H7 (cell line): ENCODE measurements around the gene FMNL1. TPM values are rescaled to one million over a fixed set of nuclear protein-coding genes. Genes with fewer than 3 reads are reported as not detected.

Experiments
- DNase-seq: peaks from one replicate; pipeline ENCODE4 v3.0.0; 2012
- H3K27me3 ChIP-seq: 2 replicates; pipeline ENCODE4 v1.6.0; 2011; ENCODE audit warnings: mild to moderate bottlenecking, low read length; ENCODE audit not compliant: control insufficient read depth, insufficient read depth
- H3K36me3 ChIP-seq: replicated peaks from 2 replicates; pipeline ENCODE4 v1.5.1; 2011; ENCODE audit warnings: low read length; ENCODE audit not compliant: control insufficient read depth, insufficient read depth
- H3K4me3 ChIP-seq: 2 replicates; pipeline ENCODE4 v1.5.1; 2011; ENCODE audit warnings: low read depth, mild to moderate bottlenecking, control low read depth, low read length, moderate library complexity; ENCODE audit not compliant: insufficient read depth
- total RNA-seq: library from RNA; depleted of rRNA; stranded (reverse); fragments of >200 nt; shearing (Covaris generic); gene quantifications from 2 replicates; pipeline ENCODE4 v1.2.3, GENCODE V29; 2014; rRNA removed

Gene FMNL1, protein sequence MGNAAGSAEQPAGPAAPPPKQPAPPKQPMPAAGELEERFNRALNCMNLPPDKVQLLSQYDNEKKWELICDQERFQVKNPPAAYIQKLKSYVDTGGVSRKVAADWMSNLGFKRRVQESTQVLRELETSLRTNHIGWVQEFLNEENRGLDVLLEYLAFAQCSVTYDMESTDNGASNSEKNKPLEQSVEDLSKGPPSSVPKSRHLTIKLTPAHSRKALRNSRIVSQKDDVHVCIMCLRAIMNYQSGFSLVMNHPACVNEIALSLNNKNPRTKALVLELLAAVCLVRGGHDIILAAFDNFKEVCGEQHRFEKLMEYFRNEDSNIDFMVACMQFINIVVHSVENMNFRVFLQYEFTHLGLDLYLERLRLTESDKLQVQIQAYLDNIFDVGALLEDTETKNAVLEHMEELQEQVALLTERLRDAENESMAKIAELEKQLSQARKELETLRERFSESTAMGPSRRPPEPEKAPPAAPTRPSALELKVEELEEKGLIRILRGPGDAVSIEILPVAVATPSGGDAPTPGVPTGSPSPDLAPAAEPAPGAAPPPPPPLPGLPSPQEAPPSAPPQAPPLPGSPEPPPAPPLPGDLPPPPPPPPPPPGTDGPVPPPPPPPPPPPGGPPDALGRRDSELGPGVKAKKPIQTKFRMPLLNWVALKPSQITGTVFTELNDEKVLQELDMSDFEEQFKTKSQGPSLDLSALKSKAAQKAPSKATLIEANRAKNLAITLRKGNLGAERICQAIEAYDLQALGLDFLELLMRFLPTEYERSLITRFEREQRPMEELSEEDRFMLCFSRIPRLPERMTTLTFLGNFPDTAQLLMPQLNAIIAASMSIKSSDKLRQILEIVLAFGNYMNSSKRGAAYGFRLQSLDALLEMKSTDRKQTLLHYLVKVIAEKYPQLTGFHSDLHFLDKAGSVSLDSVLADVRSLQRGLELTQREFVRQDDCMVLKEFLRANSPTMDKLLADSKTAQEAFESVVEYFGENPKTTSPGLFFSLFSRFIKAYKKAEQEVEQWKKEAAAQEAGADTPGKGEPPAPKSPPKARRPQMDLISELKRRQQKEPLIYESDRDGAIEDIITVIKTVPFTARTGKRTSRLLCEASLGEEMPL
- total RNA-seq = 1.7 and 2.4 TPM in 2 replicates

DNA sequence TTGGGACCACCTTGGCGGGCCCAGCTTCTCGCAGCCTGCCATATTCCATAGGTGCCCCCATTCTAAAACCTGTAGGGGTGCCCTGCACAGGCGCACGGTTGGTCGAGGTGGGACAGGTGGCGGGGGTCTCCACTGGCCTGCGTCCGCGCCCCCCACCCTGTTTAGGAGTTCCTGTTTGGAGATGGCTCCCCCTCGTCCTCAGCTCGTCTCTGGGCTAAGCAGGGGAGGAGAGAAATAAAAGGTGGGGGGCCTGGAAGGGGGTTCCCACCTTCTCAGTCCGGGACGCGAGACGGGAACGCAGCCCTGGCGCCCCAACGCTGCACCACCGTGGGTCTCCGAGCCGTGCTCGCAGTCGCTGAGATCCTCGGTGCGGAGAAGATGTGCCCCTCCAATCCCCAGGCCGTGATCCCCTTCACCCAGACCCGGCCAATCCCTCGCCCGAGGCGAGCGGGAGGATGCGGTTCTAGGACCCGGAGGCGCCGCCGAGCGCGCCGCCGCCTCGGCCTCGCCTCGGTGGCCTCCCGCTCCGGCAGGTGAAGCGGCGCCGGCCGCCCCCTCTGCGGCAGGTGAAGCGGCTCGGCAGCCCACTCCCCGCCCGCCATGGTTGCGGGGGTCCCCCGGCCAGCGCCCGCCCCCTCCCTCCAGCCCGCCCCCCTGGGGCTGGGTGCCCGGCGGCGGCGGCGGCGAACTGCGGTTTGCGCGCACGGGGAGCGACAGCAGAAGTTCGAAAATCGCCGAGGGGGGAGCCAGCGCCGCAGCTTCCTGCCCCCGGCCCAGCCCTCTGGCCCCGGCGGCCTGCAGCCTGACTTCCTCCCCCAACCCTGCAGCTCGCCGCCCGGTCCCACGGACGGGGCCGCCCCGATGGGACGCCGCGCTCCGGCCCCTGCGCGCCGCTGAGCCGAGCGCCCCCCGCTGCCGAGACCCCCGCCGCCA, at the start of gene FMNL1:
FMNL1 (plus strand) TSS at position 805 of the 933 bp plus-strand sequence. CDS start 240 bp downstream, outside the sequence.
- Histone ChIP-seq H3K4me3 (peak within 1 kb of the TSS; percentile 50), H3K27me3 (peaks cover 43% of the 10 kb centered on the region), H3K36me3 (no peaks in the 10 kb centered on the region)
- no peak for DNase-seq

DNA sequence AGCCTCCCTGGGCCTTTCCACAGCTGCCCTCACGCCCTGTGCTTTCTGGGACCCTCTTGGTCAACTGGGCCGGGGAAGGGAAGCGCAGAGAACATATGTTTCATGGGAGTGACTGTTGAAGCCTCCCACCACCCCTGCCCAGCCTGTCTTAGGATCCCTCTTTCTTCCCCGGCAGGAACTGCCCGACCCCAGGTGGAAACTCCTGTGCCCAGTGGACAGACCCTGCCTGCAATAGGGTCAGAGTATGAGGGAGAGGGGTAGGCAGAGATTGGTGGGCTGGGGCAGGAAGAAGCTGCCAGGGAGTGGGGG, 49.5 kb upstream of the FMNL1 start:
- Histone ChIP-seq H3K27me3 (no peaks in the 10 kb centered on the region), H3K4me3 (no peak overlapping the region), H3K36me3 (no peaks in the 10 kb centered on the region)
- peak; percentile 68 for DNase-seq

DNA sequence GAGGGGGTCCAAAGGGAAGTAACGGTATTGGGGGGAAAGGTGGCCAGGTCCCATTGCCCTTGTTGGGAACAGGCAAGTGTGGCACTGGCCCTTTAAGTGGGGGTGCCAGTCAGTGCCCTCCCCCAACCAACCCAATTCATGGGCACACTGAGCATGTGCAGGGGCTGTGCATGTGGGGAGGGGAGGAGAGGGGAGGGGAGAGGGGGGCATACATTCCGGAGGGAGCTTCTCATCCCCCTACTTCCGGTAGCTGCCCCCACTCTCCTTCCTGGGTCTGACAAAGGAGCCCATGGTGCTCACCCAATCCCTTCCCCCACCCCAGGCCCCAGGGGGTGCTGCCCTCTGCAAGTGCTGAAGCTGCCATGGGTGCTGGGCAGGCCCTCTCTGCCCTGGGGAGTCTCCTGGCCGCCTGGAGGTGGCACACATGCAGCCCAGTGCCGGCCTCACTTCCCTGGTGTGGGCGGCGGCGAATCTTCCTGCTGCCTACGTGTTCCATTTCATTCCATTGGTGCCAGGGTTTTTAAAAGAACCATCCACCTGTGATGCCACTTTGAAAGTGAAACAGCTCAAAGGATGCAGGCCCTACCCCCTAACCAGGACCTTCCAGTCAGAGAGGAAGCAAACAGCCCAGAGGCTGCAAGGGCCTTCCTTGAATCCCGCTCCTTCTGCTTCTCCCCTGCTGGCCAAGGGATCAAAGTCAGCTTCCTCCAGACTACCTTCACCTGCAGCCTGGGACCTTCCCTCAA, 49.0 kb upstream of the FMNL1 start:
- peak; percentile 84 for DNase-seq
- Histone ChIP-seq H3K27me3 (no peaks in the 10 kb centered on the region), H3K36me3 (no peaks in the 10 kb centered on the region), H3K4me3 (no peak overlapping the region)

DNA sequence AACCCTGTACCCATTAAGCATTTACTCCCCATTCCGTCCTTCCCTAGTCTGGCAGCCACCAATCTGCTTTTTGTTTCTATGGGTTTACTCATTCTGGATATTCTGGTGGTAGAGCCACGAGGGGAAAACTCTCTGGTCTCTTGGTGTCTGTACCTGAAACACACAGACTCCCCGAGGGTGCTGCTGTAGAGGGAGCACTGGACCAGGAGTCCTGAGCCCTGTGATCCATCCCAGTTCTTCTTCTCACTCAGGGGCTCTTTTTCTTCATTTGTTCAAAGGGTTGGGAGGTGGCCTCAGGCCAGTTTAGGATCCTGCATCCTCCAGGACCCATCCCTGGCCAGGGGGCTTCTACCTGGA, 45.9 kb upstream of the FMNL1 start:
- no peaks in the 10 kb centered on the region for H3K36me3 ChIP-seq
- no peaks in the 10 kb centered on the region for H3K27me3 ChIP-seq
- no peak for DNase-seq
- H3K4me3 ChIP-seq = no peak overlapping the region

DNA sequence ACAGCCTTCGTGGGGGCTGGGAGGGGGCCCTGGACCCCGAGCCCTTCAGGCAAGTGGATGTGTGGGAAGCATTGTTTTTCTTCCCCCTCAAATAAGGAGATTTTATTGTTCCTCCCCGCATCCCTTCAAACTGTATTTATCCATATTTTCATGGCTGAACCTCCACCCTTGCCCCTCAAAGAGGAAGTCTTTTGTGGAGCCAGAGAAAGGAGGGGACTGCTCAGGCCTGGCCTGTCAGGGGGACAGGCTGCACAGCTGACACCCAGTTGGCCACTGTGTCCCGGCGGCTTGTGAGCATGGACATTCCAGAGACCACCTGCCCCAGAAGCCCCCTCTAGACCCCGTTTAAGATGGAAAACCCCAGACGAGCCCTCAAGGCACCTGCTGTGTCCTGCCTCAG, 44.1 kb upstream of the FMNL1 start:
- H3K36me3 ChIP-seq = no peaks in the 10 kb centered on the region
- no peaks in the 10 kb centered on the region for H3K27me3 ChIP-seq
- H3K4me3 ChIP-seq = no peak overlapping the region
- DNase-seq = no peak

DNA sequence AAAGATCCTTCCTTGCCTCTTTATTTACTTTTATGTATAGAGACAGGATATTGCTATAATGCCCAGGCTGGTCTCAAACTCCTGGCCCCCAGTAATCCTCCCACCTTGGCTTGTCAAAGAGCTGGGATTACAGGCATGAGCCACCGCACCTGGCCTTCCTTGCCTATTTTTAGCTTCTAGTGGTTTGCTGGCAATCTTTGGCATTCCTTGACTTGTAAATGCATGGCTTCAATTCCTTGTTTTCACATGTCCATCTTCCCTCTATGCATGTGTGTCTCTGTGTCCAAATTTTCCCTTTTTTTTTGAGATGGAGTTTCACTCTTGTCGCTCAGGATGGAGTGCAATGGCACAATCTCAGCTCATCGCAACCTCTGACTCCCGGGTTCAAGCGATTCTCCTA, 37.5 kb upstream of the FMNL1 start:
- H3K4me3 ChIP-seq = no peak overlapping the region
- DNase-seq = no peak
- no peaks in the 10 kb centered on the region for H3K36me3 ChIP-seq
- no peaks in the 10 kb centered on the region for H3K27me3 ChIP-seq

DNA sequence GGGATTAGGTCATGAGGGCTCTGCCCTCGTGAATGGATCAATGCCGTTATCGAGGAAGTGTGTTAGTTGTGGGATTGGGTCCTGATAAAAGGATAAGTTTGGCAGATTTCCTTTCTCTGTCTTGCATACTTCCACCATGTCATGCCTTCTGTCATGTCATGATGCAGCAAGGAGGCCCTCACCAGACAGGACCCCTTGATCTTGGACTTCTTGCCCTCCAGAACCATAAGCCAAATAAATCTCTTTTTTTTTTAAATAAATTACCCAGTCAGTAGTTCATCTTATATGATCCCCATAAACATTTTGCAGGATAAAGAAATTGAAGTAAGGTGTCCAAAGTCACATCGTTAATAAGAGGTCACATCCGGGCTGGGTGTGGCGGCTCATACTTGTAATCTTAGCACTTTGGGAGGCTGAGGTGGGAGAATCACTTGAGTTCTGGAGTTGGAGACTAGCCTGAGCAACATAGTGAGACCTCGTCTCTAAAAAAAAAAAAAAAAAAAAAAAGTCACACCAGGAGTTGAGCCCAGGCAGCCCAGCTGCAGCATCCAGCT, 34.8 kb upstream of the FMNL1 start:
- Histone ChIP-seq H3K27me3 (no peaks in the 10 kb centered on the region), H3K4me3 (no peak overlapping the region), H3K36me3 (no peaks in the 10 kb centered on the region)
- no peak for DNase-seq

DNA sequence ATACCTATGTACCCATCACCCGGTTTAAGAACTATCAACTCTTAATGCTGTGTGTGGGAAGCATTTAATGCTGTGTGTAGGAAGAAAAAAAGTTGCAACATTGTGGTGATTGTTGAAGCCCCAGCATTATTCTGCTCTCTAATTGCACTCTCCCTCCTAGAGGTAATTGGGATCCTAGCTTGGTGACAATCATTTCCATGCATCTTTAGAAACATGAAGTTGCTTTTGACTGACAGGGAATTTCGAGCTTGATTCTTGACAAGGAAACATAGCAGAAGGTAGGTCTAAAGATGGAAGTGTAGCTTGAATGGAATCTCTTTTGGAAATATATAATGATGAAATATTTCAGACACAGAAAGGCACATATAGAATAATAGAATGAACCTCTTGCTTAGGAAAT, 32.7 kb upstream of the FMNL1 start:
- no peak for DNase-seq
- H3K27me3 ChIP-seq = no peaks in the 10 kb centered on the region
- no peak overlapping the region for H3K4me3 ChIP-seq

DNA sequence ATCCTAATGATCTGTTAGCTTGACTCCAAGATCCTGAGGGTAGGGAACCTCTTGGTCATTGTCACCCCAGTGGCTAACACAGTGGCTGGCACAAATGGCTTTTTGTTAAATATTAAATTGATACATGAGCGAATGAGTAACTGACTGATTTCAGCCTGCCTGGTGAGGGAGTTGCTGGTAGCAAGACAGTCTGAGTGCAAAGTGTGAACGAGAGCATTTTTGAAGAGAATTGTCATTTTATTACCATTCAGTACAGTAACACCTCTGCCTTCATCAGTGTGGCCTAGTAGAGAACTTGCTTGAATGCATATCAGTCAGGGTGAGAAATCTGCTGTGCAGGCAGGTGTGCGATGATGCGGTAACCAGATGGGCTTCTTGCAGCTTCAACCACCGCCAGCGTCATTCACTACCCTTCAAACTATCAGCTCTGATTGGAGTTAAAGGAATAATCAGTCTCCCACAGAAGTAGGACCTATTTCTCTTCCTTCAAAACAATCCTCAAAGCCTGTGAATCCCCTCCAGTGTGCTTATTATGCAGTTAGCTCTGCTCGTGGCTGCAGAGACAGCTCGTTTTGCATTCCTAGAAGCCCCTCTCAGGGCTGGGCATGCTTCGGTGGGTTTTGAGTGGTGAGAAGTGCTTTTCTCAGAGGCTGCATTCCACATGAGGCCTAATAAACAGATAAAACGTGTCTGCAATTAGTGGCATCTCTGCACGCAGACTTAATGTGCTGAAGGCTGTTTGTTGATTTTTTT, 31.0 kb upstream of the FMNL1 start:
- Histone ChIP-seq H3K4me3 (no peak overlapping the region), H3K36me3 (no peaks in the 10 kb centered on the region), H3K27me3 (no peaks in the 10 kb centered on the region)
- DNase-seq = peak; percentile 2

More for the DNA sequence above, 32.7 kb upstream of the FMNL1 start:
- no peaks in the 10 kb centered on the region for H3K36me3 ChIP-seq

DNA sequence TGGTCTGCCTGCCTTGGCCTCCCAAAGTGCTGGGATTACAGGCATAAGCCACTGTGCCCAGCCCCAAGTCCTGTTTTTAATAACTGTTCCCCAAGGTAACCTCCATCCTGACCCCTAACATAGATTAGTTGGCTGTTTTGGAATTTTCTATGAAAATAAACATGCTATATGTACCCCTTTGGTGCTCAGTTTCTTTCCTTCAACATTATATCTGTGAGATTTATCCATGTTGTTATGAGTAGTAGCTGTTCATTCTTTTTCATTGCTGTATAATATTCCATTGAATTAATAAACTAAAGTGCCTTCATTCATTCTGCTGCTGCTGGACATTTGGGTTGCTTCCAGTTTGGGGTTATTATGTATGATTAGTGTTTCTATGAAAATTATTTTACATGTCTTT, 26.3 kb upstream of the FMNL1 start:
- Histone ChIP-seq H3K4me3 (no peak overlapping the region), H3K27me3 (no peaks in the 10 kb centered on the region), H3K36me3 (no peaks in the 10 kb centered on the region)
- DNase-seq = no peak

DNA sequence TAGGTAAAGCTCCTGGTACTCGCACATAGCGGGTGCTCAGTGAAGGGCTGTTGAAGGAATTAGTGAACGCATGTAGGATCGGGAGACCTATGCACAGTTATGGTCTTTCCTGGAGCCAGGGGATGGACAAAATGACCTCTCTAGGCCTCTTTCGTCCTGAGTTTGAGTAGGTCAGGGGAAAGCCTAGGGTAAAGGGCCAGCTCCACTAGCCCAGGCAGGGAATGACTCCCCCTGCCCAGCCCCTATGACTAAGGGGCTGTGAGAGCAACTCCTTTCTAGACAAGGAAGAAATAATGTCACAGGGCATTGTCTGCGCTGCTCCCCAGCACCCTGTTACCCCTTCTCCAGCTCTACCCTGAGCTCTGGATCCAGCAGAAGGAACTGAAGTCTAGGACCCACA, 24.6 kb upstream of the FMNL1 start:
- no peak for DNase-seq
- H3K27me3 ChIP-seq = no peaks in the 10 kb centered on the region
- no peaks in the 10 kb centered on the region for H3K36me3 ChIP-seq
- H3K4me3 ChIP-seq = no peak overlapping the region

DNA sequence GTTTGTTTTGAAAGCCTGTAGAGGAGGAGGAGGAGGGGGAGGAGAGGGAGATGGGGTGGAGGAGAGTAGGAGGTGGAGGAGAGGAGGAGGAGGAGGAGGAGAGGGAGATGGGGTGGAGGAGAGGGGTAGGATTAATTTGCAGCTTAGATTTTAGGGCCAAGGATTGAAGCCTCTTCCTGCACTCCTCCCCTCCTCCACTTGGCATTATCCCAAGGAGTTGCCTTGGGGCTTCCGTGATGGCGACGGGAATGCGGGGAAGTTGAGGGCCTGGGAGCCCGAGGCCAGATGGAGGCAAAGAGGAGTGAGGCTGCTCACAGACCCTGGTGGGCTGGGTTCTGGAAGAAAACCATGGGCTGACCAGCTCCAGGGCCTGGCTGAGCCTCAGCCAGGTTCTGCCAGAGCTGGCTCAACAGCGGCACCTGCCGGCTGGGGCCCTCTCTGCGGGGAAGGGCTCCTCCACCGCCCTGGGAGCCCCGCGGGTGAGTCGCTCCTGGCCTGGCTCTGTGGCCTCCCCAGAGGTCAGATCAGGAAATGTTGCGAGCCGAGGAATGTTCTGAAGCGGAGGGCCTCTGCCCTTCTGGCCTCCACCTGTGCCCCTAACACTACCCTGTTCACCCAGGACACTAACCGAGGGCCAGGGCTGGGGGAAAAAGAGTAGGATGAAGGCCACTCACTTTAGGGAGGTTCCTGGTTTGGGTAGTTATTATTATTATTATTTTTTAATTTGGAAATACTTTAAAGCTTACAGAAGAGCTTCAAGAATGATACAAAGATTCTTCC, 23.9 kb upstream of the FMNL1 start:
- no peaks in the 10 kb centered on the region for H3K27me3 ChIP-seq
- H3K4me3 ChIP-seq = no peak overlapping the region
- no peaks in the 10 kb centered on the region for H3K36me3 ChIP-seq
- DNase-seq = peak; percentile 95
